Left kidney (tissue), 8 donors: ENCODE results near the gene CBX8. TPM values are rescaled to one million over a fixed set of nuclear protein-coding genes. Genes with fewer than 3 reads are reported as not detected.

Source experiments
- DNase-seq: peaks from one replicate; pipeline ENCODE4 v3.0.0-alpha.2; 2013
- long read RNA-seq, 8 donors: transcript quantifications; one replicate each; lab custom pipeline, GENCODE V29; 2026
- polyA plus RNA-seq: library from polyadenylated mRNA; unstranded; fragments of 120-200 nt; gene quantifications from one replicate; pipeline ENCODE4 v1.2.1, GENCODE V29; 2013; ENCODE audit not compliant: insufficient read length

CBX8 gene
- 11.6 TPM for polyA plus RNA-seq
- long read RNA-seq, donor 1, transcript CBX8-201 (5 exons, 3,791 nt) = major isoform, 5 of 5 reads
- long read RNA-seq, donor 1, partial matches to known transcripts = 0 of 5 reads
- long read RNA-seq, donor 1, other reads (novel, unspliced or antisense) = 0 of 5 reads
- long read RNA-seq, donor 2, transcript CBX8-201 (5 exons, 3,791 nt) = major isoform, 6 of 20 reads
- long read RNA-seq, donor 2, partial matches to known transcripts = 14 of 20 reads
- long read RNA-seq, donor 2, other reads (novel, unspliced or antisense) = 0 of 20 reads
- long read RNA-seq, donor 3, partial matches to known transcripts = 0 of 2 reads
- long read RNA-seq, donor 3, other reads (novel, unspliced or antisense) = 0 of 2 reads
- long read RNA-seq, donor 4, partial matches to known transcripts = 0 of 2 reads
- long read RNA-seq, donor 4, other reads (novel, unspliced or antisense) = 0 of 2 reads
- long read RNA-seq, donor 5, transcript CBX8-201 (5 exons, 3,791 nt) = major isoform, 11 of 11 reads
- long read RNA-seq, donor 5, partial matches to known transcripts = 0 of 11 reads
- long read RNA-seq, donor 5, other reads (novel, unspliced or antisense) = 0 of 11 reads
- long read RNA-seq, donor 6, partial matches to known transcripts = 0 of 4 reads
- long read RNA-seq, donor 6, other reads (novel, unspliced or antisense) = 0 of 4 reads
- long read RNA-seq, donor 7, transcript CBX8-201 (5 exons, 3,791 nt) = major isoform, 15 of 15 reads
- long read RNA-seq, donor 7, partial matches to known transcripts = 0 of 15 reads
- long read RNA-seq, donor 7, other reads (novel, unspliced or antisense) = 0 of 15 reads
- long read RNA-seq, donor 8, partial matches to known transcripts = 0 of 4 reads
- long read RNA-seq, donor 8, other reads (novel, unspliced or antisense) = 0 of 4 reads

DNA sequence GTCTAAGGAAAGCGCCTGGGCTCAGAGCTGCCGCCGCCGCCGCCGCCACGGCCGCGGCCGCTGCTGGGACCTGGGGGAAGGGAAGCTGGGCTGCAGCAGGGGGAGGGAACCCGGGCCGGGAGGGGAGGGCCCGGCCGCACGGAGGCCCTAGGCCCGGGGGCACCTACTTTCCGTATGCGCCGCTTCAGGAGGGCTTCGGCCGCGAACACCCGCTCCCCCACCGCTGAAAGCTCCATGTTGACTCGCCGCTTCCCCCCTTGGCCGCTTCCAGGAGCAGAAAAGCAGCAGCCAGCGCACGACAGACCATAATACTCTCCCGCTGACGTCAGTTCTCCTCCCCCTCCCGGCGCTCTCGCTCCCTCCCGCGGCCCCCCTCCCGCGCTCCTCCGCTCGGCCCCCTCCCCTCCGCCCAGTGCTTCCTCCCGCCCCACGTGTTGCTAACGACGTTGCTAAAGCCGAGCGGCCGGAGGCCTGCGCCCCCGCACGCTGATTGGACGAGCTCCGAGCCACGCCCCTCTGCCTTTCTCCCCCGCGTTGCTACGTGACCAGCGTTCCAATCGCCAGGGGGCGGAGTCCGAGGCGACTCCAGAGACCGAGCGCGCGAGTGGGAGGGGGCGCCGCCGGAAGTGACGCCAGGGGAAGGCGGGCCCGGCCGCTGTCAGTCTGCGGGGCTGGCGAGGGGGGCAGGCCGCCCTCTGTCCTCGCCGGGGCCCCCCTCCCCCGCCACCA, at the start of gene CBX8:
CBX8 (minus strand) TSS at position 315 of the 729 bp plus-strand sequence; CDS start at position 236, 79 bp downstream.
- DNase-seq = peak; percentile 100

- no peak for DNase-seq
Observed at GRCh38 chr17:79845601-79845949, 48.7 kb upstream of the CBX8 start.

DNA sequence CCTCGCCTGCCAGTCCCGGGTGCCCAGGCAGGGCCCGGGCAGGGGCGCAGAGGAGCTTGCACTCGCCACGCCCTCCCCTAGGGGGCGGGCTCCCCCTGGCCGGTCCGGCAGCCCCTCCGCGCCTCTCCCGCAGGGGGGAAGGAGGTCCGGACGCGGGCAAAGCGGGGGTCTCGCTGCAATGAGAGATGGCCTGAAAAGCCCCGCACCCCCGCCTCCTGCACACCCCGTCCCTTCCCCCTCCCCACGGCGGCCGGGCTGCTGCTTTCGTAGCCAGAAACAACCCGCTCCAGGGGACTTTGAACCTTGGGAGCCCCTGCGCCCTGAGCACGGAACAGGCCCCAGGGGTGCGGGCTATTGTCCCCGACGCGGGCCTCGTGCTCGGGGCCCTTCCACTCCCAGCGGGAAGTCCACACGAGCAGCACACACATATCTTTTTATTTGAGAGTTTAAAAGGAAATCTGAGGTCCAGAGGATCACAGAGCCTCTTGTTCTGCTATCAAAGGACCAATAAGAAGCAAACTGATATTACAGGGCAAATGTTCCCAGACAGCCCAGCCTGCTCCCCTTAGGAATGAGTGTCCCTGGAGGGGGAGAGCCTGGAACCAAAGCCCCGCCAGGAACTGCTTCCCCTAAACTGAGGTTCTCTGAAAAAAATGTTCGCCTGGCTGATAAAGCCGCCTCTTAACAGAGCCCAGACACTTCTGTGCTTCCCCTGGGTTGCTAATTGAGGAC, 48.2 kb upstream of the CBX8 start:
- no peak for DNase-seq

DNA sequence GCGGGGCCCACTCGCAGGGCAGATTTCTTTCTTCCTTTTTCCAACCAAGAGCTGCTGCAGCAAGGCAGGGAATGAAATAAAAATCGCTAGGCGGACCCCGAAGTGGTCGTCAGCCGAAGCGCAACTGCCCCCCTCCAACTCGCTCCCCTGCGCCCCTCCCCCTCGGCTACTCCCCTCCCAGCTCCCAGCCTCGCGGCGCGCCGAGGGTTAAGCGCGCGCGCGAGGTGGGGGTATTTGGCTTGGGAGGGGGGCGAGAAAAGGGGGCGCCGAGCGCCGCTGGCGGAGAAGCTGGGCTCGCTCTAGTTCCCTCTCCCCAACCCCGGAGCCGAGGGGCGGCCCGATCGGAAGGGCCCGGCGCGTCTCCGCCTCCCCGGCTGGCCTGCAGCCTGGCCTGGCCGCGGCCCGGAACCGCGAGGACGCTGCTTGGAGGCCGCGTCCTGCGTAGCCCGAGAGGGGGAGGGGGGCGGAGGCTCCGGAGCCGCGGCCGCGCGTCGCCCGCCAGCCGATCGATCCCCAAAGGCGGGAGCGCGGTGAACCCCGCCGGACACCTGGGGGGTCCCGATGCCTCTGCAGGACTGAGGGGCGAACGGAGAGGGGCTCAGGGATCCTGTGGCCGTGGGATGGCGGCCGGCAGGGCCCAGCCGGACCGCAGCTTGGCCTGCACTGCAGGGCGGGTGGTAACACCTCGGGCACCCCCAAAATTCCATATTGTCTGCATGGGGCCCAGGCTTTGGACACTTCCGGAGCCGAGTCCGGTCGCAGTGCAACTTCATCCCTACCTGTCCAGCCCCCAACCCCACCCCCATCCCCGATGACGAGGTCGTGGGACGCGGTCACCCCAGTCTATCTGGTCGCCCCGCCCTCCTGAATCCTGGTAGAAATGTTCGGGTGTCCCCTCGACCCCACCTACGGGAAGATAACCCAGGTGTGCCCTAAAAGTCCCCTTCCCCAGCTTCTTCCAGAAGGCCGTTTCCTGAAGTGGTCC, 47.2 kb upstream of the CBX8 start:
- DNase-seq = no peak

GRCh38 chr17:79843474-79843815, 46.6 kb upstream of the CBX8 start:
- DNase-seq = no peak

- DNase-seq = no peak
Observed at GRCh38 chr17:79842656-79843473, 46.0 kb upstream of the CBX8 start.

DNA sequence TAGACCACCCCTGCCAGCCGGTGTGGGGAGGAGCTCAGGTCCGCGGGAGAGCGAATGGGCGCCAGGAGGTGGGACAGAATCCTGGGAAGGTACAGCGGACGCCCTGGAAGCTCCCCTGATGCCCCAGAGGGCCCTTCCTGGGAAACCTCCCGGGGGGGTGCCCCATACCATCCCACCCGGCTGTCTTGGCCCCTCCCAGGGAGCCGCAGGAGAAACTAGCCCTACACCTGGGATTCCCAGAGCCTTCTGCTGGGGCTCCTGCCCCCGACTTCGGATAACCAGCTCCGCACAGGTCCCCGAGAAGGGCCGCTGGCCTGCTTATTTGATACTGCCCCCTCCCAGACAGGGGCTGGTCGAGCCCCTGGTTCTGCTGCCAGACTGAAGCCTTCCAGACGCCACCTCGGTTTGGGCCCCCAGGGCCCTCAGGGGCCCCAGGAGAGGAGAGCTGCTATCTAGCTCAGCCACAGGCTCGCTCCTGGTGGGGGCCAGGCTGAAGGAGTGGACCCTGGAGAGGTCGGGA, 45.3 kb upstream of the CBX8 start:
- DNase-seq = no peak

DNA sequence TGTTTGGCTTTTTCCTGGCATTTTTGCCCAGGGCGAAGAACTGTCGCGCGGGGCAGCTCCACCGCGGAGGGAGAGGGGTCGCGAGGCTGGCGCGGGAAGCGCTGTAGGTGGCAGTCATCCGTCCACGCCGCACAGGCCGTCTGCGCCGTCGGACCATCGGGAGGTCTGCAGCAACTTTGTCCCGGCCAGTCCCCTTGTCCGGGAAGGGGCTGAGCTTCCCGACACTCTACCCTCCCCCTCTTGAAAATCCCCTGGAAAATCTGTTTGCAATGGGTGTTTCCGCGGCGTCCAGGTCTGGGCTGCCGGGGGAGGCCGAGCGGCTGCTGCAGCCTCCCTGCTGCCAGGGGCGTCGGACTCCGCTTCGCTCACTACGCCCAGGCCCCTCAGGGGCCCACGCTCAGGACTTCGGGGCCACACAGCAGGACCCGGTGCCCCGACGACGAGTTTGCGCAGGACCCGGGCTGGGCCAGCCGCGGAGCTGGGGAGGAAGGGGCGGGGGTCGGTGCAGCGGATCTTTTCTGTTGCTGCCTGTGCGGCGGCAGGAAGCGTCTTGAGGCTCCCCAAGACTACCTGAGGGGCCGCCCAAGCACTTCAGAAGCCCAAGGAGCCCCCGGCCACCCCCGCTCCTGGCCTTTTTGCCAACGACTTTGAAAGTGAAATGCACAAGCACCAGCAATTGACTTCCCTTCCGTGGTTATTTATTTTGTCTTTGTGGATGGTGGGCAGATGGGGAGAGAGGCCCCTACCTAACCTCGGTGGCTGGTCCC, 44.7 kb upstream of the CBX8 start:
- no peak for DNase-seq

- no peak for DNase-seq
Observed at GRCh38 chr17:79840989-79841286, 44.1 kb upstream of the CBX8 start.

GRCh38 chr17:79840269-79840988, 43.6 kb upstream of the CBX8 start:
- DNase-seq = no peak

- peak; percentile 93 for DNase-seq
Observed at GRCh38 chr17:79839356-79840268, 42.7 kb upstream of the CBX8 start, which contains the start of gene CBX4. TSS of gene CBX4 (minus strand) at chr17:79839440. CDS start at chr17:79839251, 189 bp downstream.

DNA sequence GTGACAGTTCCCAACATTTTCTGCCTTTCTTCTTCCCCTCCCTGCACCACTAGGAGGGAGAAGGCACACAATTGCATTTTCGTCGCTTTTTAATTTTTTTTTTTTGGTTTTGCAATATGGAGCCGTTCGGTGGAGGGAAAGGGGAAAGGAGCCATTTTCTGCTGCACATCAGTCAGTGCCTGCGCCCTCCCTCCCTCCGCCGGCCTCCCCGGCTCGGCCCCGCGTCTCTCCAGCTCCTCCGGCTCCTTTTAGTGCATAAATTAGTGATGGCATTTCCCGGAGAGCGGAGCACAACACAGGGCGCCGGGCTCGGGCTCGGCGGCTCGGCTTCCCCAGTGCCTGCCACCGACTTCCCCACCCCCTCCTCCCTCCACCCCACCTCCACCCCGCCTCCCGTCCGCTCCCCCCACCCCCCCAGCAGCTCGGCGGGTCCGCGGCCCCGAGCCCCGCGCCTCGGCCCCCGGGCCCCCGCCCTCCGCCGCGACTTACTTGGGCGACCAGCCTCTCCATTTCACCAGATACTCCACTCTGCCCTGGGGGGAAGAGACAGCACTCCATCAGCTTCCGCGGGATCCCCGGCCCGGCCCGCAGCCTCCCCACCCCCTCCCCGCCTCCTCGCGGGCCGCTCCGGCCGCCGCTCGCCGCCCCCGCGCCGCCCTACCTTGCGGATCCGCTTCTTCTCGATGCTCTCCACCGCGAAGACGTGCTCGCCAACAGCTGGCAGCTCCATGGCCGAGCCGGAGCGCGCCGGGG, 41.8 kb upstream of the CBX8 start:
- DNase-seq = no peak

DNA sequence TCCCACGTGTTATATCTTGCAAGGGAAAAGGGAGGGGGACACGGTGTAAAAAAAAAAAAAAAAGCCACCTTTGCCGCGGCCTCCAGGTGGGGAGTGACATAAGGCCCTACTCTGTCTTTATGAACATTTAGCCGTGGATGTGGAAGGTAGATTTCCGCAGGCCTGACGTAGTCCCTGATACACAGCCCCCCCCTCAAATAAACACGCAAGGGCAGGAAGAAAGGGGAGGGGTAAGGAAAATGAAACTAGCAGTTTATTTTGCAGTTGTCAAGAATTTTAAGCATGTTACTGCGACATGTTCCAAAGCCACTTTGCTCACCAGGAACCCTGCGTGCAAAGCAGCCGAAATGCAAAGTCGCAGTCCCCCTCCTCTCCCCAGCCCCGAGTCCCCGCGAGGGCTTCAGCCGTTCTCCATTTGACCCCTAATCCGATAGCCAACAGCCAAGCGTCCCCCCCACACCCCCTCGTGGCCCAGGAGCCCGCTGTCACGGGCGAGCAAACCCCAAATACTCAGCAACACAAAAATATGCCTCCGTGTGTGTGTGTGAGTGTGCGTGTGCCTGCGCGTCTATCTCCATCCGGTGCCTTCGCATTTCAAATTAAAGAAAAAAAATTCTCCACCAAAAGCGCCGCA, 41.1 kb upstream of the CBX8 start:
- no peak for DNase-seq

DNA sequence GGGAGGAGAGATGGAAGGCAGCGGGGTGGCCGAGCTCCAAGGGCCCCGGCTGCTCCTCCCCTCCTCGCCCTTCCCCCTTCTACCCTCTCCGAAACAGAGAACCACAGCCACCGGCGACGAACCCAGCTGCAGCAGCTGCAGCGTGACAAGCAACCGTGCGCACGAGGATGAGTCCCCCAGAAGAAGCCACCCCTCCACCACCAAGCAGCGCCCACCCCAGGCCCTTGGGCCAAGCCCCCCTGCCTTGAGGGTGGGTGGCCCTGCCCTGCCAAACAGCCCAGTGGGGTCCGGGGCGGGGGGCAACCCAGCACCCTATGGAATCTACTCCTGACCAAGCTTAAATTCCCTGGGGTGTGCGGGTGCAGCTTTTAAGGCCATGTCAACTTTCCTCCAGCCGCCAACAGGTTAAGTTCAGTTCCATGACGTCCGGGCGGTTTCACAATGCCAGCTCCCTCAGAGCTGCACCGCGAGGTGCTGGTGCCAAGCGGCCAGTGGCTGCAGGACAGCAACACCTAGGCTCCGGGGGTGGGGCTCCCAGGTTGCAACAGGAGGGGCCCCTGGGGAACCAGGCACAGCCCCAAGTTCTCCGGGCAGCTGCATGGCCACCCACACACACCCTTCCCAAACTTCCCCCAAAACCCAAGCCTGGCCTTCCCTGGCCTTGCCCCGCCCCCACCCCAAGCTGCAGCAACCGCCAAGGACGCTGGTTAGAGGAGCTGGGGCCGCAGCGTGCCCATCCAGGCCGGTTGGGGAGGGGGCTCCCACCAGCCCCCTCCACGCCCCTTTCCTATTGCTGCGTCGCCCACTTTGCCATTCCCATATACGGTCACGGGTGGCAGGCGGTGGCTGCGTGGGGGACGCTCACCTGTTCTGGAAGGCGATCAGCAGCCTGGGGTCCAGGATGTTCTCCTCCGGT, 40.4 kb upstream of the CBX8 start:
- no peak for DNase-seq
